ENCODE measurements around the gene ZBTB4. TPM values are rescaled to one million over a fixed set of nuclear protein-coding genes. Genes with fewer than 3 reads are reported as not detected.

Gene ZBTB4
- total RNA-seq, 6 experiments from 2014 or later: 62.7 to 75.9 (median 68.6) TPM

DNA sequence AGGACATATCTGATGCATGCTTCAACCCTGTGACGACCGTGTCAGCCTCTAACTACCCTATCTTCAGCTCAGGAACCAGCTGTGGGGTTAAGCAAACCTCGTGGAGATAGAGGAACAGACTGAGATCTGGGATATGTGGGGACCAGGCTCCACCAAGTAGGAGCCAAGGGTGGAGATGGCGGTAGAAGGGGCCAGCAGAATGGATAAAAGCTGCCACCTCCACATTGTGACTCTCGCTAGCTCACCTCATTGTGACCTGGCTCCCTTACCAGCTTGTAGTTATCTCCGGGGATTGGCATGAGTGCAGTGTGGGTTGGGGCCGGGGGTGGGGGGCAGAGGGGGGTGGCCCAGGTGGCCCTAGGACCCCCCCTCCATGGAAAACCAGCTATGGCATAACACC, 54.1 kb downstream of the ZBTB4 start, which contains the start of gene SPEM2:
SPEM2 (plus strand) TSS at position 301 of the 400 bp plus-strand sequence; CDS start at position 374, 73 bp downstream.
- Mint-ChIP-seq H3K4me1 (ENCODE audit: low read depth) (no peaks in the 10 kb centered on the region), H3K36me3 (ENCODE audit: low read depth) (no peaks in the 10 kb centered on the region), H3K4me3 (no peak within 1 kb of the TSS), H3K27me3 (ENCODE audit: insufficient read depth) (peaks cover 1% of the 10 kb centered on the region), H3K9me3 (no peaks in the 10 kb centered on the region), H3K27ac (no peak within 1 kb of the TSS)
- no peak for DNase-seq
- TF ChIP-seq, protein P1, sequence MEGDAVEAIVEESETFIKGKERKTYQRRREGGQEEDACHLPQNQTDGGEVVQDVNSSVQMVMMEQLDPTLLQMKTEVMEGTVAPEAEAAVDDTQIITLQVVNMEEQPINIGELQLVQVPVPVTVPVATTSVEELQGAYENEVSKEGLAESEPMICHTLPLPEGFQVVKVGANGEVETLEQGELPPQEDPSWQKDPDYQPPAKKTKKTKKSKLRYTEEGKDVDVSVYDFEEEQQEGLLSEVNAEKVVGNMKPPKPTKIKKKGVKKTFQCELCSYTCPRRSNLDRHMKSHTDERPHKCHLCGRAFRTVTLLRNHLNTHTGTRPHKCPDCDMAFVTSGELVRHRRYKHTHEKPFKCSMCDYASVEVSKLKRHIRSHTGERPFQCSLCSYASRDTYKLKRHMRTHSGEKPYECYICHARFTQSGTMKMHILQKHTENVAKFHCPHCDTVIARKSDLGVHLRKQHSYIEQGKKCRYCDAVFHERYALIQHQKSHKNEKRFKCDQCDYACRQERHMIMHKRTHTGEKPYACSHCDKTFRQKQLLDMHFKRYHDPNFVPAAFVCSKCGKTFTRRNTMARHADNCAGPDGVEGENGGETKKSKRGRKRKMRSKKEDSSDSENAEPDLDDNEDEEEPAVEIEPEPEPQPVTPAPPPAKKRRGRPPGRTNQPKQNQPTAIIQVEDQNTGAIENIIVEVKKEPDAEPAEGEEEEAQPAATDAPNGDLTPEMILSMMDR (IDR thresholded peaks at IDR 0.05): no peak

DNA sequence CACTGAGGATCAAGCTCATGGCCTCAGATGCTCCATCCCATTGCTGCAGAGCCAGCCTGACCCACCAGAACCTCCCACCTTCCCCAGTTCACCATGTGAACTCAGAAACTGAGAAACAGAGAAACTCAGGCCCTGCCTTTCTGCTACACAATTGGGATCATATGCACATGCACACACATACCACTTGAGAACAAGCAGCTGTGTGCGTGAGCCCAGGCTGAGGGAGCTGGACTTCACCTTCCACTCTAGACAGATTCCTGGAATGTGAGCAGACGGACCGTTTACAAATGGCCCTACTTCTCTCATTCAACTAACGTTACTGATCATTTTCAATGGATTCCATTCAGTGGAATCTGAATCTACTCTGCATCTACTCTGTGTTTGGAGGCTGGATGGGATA, 55.8 kb downstream of the ZBTB4 start:
- Mint-ChIP-seq H3K9me3 (no peaks in the 10 kb centered on the region), H3K4me1 (ENCODE audit: low read depth) (no peaks in the 10 kb centered on the region), H3K36me3 (ENCODE audit: low read depth) (no peaks in the 10 kb centered on the region), H3K27ac (no peak overlapping the region), H3K4me3 (no peak overlapping the region), H3K27me3 (ENCODE audit: insufficient read depth) (peaks cover 3% of the 10 kb centered on the region)
- no peak for DNase-seq
- TF ChIP-seq, protein P1 (IDR thresholded peaks at IDR 0.05): no peak

DNA sequence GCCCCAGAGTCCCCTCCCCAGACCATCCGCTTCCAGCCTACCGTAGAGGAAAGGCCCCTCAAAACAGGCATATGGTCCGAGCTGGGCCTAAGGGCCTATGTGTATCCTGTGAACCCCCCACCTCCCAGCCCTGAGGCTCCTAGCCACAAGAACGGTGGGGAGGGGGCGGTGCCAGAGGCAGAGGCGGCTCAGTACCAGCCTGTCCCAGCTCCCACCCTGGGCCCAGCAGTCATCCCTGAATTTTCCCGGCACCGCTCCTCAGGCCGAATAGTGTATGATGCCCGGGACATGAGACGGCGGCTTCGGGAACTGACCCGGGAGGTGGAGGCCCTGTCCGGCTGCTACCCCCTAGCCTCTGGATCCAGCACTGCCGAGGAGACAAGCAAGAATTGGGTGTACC, 58.2 kb downstream of the ZBTB4 start:
- Mint-ChIP-seq H3K4me3 (no peak overlapping the region), H3K9me3 (no peaks in the 10 kb centered on the region), H3K36me3 (ENCODE audit: low read depth) (peaks cover 6% of the 10 kb centered on the region; the same call in 1 of the 2 replicates), H3K4me1 (ENCODE audit: low read depth) (no peaks in the 10 kb centered on the region), H3K27me3 (ENCODE audit: insufficient read depth) (peaks cover 4% of the 10 kb centered on the region), H3K27ac (no peak overlapping the region)
- TF ChIP-seq, protein P1 (IDR thresholded peaks at IDR 0.05): no peak
- DNase-seq: no peak

DNA sequence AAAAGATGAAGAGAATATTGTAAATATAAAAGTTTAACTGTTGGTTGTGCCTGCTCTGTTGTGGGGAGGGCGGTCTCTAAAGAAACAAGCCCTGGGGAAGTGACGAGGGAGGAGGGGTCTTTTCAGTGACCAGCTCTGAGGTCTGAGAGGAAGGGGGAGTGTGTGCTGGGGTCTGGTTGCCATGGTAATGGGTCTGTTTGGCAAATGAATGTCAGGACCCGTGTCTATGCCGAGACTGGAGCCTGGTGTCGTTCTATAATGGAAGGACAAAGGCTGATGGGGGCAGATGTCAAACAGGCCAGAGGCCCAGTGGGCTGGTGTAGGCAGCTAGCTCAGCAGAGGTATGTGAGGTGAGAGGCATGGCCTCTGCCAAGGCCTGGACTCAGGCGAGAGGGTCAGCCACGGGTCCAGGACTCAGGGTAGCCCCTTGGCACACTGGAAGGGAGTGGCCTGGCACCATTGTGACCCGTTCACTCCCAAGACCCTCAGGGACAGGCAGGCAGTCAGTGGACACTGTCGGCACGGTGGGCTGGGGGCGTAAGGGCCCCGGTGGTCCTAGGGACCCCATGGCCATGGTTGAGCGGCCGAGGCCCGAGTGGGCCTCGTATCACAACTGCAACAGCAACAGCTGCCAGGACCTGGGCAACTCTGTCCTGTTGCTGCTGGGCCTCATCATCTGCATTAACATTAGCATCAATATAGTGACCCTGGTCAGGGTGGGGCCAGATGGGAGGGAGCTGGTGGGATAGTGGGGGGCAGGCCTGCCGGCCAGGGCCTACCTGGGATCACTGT, 59.4 kb downstream of the ZBTB4 start, which contains the start of gene SPEM1:
SPEM1 (plus strand) TSS at position 506 of the 792 bp plus-strand sequence; CDS start at position 567, 61 bp downstream.
- TF ChIP-seq, protein P1 (IDR thresholded peaks at IDR 0.05): no peak
- Mint-ChIP-seq H3K9me3 (no peaks in the 10 kb centered on the region), H3K4me3 (no peak within 1 kb of the TSS), H3K36me3 (ENCODE audit: low read depth) (peaks cover 15% of the 10 kb centered on the region), H3K4me1 (ENCODE audit: low read depth) (no peaks in the 10 kb centered on the region), H3K27ac (no peak within 1 kb of the TSS), H3K27me3 (ENCODE audit: insufficient read depth) (peaks cover 4% of the 10 kb centered on the region)
- no peak for DNase-seq

DNA sequence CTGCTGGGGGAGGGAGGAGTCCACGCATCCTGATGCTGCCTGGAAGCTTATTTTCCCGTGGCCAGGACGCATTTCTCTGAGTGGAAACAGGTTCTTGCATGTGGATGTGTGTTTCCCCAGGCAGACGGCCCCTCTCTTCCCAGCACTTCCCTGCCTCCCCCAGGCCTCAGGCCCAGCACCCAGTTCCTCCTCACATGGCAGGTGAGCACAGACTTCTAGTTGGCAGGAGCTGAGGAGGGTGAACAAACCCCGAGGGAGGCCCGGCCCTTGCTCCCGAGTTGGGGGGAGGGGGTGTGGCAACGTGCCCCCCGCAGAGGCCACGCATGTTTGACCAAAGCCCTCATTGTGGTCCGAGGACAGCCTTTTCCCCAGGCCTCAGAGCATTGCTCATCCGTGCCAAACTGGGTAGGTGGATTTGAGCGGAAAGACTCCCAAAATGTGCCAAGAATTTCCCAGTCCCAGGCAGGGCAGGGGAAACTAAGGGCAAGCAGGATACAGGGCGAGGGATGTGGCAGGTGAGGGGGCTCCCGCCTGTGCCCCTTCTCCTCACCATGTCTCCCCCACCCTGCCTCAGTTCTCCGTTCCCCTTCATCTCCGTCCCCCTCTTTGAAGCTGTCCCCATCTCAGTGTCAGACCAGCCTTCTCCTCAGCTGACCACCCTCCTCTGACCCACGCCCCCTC, 60.8 kb downstream of the ZBTB4 start:
- no peak for DNase-seq
- H3K4me3 Mint-ChIP-seq: no peak overlapping the region
- H3K9me3 Mint-ChIP-seq: no peaks in the 10 kb centered on the region

More for the DNA sequence above, 60.8 kb downstream of the ZBTB4 start:
- H3K27me3 Mint-ChIP-seq (ENCODE audit: insufficient read depth): peaks cover 4% of the 10 kb centered on the region
- H3K27ac Mint-ChIP-seq: no peak overlapping the region
- TF ChIP-seq, protein P1 (IDR thresholded peaks at IDR 0.05): no peak
- H3K36me3 Mint-ChIP-seq (ENCODE audit: low read depth): peaks cover 15% of the 10 kb centered on the region
- no peaks in the 10 kb centered on the region for H3K4me1 Mint-ChIP-seq (ENCODE audit: low read depth)

All from HFFc6 (cell line).